ENCODE measurements around the gene GPAM.
"Not testable (repeated sequence)": the region's sequence is repeated elsewhere in the genome, so short reads cannot be mapped to it uniquely, and the experiment has no call there.

GPAM gene

DNA sequence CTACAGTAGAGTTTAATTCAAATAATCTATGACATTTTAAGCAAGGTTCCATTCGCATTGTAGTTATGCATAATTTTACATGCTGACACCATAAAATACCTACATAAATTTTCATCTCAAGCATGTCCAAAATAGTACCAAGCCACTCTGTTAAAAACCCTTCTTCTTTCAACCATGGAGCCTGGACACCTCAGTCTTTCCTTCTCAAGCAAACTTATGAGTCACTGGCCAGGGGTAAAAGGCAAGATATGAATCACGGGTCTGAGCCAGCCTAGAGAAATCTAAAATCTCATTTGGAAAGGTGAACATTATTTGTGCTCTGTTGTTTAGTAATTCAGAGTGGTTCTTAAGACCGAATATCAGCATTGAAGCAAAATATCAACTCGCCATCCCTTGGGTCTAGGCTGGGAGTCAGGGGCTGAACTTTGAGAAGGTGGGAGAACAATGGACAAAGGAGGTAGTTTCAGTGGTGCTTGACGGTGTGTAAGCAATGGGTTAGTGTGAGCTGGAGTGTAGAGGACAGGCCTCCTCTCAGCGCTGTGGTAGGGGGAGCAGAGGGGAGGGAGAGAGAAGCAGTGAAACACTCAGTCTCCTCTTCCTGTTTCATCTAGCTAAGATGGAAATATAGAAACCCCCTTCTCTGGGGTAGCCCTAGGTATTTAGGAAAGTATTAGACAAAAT is 19.1 kb upstream of the GPAM start:
- H3K9me3 ChIP-seq (ENCODE audit: control insufficient read depth in 2 of 2, low read length in 2 of 2) = no peaks in the 10 kb centered on the region
- H3K27me3 ChIP-seq (ENCODE audit: control insufficient read depth in 2 of 2, insufficient read depth in 2 of 2, low read length in 2 of 2) = no peaks in the 10 kb centered on the region
- no peaks in the 10 kb centered on the region for H3K4me1 ChIP-seq (ENCODE audit: control insufficient read depth in 2 of 2, insufficient read depth in 2 of 2, low read length in 2 of 2)
- no peaks in the 10 kb centered on the region for H3K36me3 ChIP-seq (ENCODE audit: control insufficient read depth in 2 of 2, insufficient read depth in 2 of 2, low read length in 2 of 2)
- no peak overlapping the region for H3K27ac ChIP-seq (ENCODE audit: low read depth in 2 of 2, low read length in 2 of 2)
- H3K4me3 ChIP-seq (ENCODE audit: low read length in 2 of 2) = no peak overlapping the region
- H3K9ac ChIP-seq (ENCODE audit: low read depth in 1 of 2, low read length in 2 of 2) = no peak overlapping the region

DNA sequence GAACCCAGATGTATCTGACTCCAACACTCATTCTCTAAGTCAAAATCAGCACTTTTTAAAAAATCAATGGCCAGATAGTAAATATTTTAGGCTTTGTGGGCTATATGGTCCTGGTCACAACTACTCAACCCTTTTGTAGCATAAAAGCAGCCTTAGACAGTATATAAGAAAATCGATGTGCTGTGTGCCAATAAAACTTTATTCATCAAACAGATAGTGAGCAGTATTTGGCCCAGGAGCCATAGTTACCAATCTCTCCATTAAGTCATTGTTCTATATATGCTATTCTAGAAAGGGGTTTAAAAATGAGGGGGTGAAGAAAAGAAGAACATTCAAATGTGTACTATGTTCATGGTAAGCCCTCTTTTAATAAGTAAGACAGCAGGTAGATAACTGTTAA is 18.5 kb upstream of the GPAM start:
- H3K4me1 ChIP-seq (ENCODE audit: control insufficient read depth in 2 of 2, insufficient read depth in 2 of 2, low read length in 2 of 2) = no peaks in the 10 kb centered on the region
- H3K36me3 ChIP-seq (ENCODE audit: control insufficient read depth in 2 of 2, insufficient read depth in 2 of 2, low read length in 2 of 2) = no peaks in the 10 kb centered on the region
- H3K9me3 ChIP-seq (ENCODE audit: control insufficient read depth in 2 of 2, low read length in 2 of 2) = no peaks in the 10 kb centered on the region
- H3K27me3 ChIP-seq (ENCODE audit: control insufficient read depth in 2 of 2, insufficient read depth in 2 of 2, low read length in 2 of 2) = no peaks in the 10 kb centered on the region
- no peak overlapping the region for H3K27ac ChIP-seq (ENCODE audit: low read depth in 2 of 2, low read length in 2 of 2)
- no peak overlapping the region for H3K4me3 ChIP-seq (ENCODE audit: low read length in 2 of 2)
- H3K9ac ChIP-seq (ENCODE audit: low read depth in 1 of 2, low read length in 2 of 2) = no peak overlapping the region

DNA sequence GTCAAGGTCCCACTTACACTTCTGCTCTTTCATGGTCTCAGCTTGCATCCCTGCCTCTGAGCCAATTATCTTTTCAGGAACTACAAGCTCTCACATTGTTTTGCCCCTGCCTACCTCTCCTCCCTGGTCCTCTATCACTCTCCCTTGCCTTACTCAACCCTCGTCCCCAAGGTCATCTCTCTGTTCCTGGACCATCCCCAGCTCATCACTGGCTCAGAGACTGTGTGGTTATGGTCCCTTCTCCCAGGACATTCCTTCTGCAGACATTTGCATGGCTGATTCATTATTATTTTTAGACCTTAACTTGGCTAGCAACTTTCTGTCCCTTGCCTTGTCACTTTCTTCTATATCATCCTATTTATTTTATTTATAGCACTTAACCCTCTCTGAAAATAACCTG is 17.8 kb upstream of the GPAM start:
- no peak overlapping the region for H3K4me3 ChIP-seq (ENCODE audit: low read length in 2 of 2)
- H3K36me3 ChIP-seq (ENCODE audit: control insufficient read depth in 2 of 2, insufficient read depth in 2 of 2, low read length in 2 of 2) = no peaks in the 10 kb centered on the region
- no peaks in the 10 kb centered on the region for H3K9me3 ChIP-seq (ENCODE audit: control insufficient read depth in 2 of 2, low read length in 2 of 2)
- no peaks in the 10 kb centered on the region for H3K4me1 ChIP-seq (ENCODE audit: control insufficient read depth in 2 of 2, insufficient read depth in 2 of 2, low read length in 2 of 2)
- H3K27me3 ChIP-seq (ENCODE audit: control insufficient read depth in 2 of 2, insufficient read depth in 2 of 2, low read length in 2 of 2) = no peaks in the 10 kb centered on the region
- no peak overlapping the region for H3K27ac ChIP-seq (ENCODE audit: low read depth in 2 of 2, low read length in 2 of 2)
- no peak overlapping the region for H3K9ac ChIP-seq (ENCODE audit: low read depth in 1 of 2, low read length in 2 of 2)

DNA sequence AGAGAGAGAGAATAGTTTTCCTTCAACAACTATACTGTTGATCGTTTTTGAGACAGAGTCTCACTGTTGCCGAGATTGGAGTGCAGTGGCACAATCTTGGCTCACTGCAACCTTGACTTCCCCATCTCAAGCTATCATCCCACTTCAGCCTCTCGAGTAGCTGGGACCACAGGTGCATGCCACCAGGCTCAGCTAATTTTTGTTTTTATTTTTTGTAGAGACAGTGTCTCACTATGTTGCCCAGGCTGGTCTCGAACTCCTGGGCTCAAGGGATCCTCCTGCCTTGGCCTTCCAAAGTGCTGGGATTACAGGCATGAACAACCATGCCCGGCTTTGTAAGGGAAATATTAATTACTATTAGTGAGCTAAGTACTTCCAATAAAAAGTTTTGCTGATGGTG is 16.7 kb upstream of the GPAM start:
- not testable (repeated sequence) for H3K27me3 ChIP-seq (ENCODE audit: control insufficient read depth in 2 of 2, insufficient read depth in 2 of 2, low read length in 2 of 2); H3K27ac ChIP-seq (ENCODE audit: low read depth in 2 of 2, low read length in 2 of 2); H3K9ac ChIP-seq (ENCODE audit: low read depth in 1 of 2, low read length in 2 of 2); H3K36me3 ChIP-seq (ENCODE audit: control insufficient read depth in 2 of 2, insufficient read depth in 2 of 2, low read length in 2 of 2); H3K9me3 ChIP-seq (ENCODE audit: control insufficient read depth in 2 of 2, low read length in 2 of 2); H3K4me3 ChIP-seq (ENCODE audit: low read length in 2 of 2); H3K4me1 ChIP-seq (ENCODE audit: control insufficient read depth in 2 of 2, insufficient read depth in 2 of 2, low read length in 2 of 2)

DNA sequence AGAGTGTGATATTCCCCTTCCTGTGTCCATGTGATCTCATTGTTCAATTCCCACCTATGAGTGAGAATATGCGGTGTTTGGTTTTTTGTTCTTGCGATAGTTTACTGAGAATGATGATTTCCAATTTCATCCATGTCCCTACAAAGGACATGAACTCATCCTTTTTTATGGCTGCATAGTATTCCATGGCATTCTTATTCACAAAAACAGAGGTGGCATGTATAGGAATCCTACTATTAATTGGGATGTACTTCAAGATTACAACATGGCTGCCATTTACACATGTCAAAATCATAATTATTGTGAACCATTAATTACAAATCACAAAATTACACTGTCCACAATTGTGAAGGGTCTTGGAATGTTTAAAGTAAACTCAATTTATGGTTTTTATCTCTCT is 14.1 kb upstream of the GPAM start:
- H3K4me3 ChIP-seq (ENCODE audit: low read length in 2 of 2); H3K9ac ChIP-seq (ENCODE audit: low read depth in 1 of 2, low read length in 2 of 2); H3K27me3 ChIP-seq (ENCODE audit: control insufficient read depth in 2 of 2, insufficient read depth in 2 of 2, low read length in 2 of 2); H3K9me3 ChIP-seq (ENCODE audit: control insufficient read depth in 2 of 2, low read length in 2 of 2); H3K27ac ChIP-seq (ENCODE audit: low read depth in 2 of 2, low read length in 2 of 2); H3K36me3 ChIP-seq (ENCODE audit: control insufficient read depth in 2 of 2, insufficient read depth in 2 of 2, low read length in 2 of 2); H3K4me1 ChIP-seq (ENCODE audit: control insufficient read depth in 2 of 2, insufficient read depth in 2 of 2, low read length in 2 of 2): not testable (repeated sequence)

DNA sequence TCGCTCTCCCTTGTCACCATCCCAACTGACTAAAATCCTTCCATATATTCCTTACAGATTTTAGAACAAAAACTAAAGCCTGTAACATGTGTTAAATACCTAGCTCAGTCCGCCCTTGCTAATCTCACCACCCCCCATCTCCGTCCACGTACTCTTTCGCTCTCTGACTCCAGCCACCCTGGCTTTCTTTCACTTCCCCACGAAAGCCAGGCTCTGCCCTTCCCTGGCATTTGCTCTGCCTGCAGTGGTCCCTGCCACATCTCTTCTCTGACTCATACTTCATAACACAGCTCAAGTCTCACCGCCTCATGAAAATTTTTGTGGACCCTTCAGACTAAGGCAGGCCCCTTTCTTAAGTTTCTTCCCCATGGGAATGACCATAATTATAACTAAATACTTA is 11.7 kb upstream of the GPAM start:
- H3K36me3 ChIP-seq (ENCODE audit: control insufficient read depth in 2 of 2, insufficient read depth in 2 of 2, low read length in 2 of 2) = no peaks in the 10 kb centered on the region
- H3K4me3 ChIP-seq (ENCODE audit: low read length in 2 of 2) = no peak overlapping the region
- no peak overlapping the region for H3K27ac ChIP-seq (ENCODE audit: low read depth in 2 of 2, low read length in 2 of 2)
- H3K9me3 ChIP-seq (ENCODE audit: control insufficient read depth in 2 of 2, low read length in 2 of 2) = no peaks in the 10 kb centered on the region
- H3K9ac ChIP-seq (ENCODE audit: low read depth in 1 of 2, low read length in 2 of 2) = no peak overlapping the region
- no peaks in the 10 kb centered on the region for H3K4me1 ChIP-seq (ENCODE audit: control insufficient read depth in 2 of 2, insufficient read depth in 2 of 2, low read length in 2 of 2)
- H3K27me3 ChIP-seq (ENCODE audit: control insufficient read depth in 2 of 2, insufficient read depth in 2 of 2, low read length in 2 of 2) = no peaks in the 10 kb centered on the region

DNA sequence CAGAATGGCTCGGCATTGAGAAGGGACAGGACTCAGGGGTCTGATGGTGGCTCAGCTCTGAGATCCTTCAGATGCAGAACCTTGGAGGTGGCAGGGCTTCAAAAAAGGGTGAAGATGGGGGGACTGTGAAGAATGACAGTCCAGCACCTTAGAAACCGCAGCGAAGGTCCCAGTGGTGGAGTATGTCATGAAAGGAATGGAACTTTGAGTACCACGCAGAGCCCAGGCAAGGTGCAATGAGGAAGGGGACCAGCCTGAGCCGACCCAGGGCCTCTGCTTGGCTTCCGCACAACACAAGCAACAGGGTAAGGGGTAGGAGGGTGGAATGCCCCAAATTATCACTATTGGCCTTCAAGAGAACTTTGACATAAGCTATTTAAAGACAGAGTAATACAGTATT is 8.2 kb upstream of the GPAM start:
- no peaks in the 10 kb centered on the region for H3K27me3 ChIP-seq (ENCODE audit: control insufficient read depth in 2 of 2, insufficient read depth in 2 of 2, low read length in 2 of 2)
- H3K27ac ChIP-seq (ENCODE audit: low read depth in 2 of 2, low read length in 2 of 2) = no peak overlapping the region
- no peaks in the 10 kb centered on the region for H3K9me3 ChIP-seq (ENCODE audit: control insufficient read depth in 2 of 2, low read length in 2 of 2)
- no peak overlapping the region for H3K4me3 ChIP-seq (ENCODE audit: low read length in 2 of 2)
- no peaks in the 10 kb centered on the region for H3K4me1 ChIP-seq (ENCODE audit: control insufficient read depth in 2 of 2, insufficient read depth in 2 of 2, low read length in 2 of 2)
- no peak overlapping the region for H3K9ac ChIP-seq (ENCODE audit: low read depth in 1 of 2, low read length in 2 of 2)
- no peaks in the 10 kb centered on the region for H3K36me3 ChIP-seq (ENCODE audit: control insufficient read depth in 2 of 2, insufficient read depth in 2 of 2, low read length in 2 of 2)

DNA sequence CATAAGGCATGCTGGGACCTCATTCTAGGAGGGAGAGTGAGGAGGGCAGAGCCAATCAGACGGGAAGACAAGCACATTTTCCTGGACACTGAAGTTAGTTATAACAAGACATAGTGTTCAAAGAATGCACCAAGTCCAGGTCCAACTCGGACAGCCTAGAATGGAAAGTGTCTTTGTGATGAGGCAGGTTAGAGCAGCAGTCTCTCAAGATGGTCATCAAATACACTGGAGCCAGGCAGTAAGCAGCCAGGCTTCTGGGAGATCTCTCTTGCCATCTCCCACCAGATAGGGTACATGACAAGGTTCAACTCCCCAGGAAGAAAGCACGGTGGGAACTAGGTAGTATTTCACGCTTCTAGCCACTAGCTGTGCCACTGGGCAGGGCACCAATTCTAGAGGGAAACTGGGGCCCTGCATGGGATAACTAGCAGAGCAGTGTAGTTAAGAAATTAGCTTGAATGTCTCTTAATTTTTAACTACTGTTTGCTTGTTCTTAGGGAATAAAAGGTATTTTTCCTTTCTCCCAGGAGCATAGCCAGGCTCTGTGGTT is 7.6 kb upstream of the GPAM start:
- Histone ChIP-seq H3K27ac (ENCODE audit: low read depth in 2 of 2, low read length in 2 of 2) (no peak overlapping the region), H3K9ac (ENCODE audit: low read depth in 1 of 2, low read length in 2 of 2) (no peak overlapping the region), H3K4me1 (ENCODE audit: control insufficient read depth in 2 of 2, insufficient read depth in 2 of 2, low read length in 2 of 2) (no peaks in the 10 kb centered on the region), H3K4me3 (ENCODE audit: low read length in 2 of 2) (no peak overlapping the region), H3K36me3 (ENCODE audit: control insufficient read depth in 2 of 2, insufficient read depth in 2 of 2, low read length in 2 of 2) (no peaks in the 10 kb centered on the region), H3K27me3 (ENCODE audit: control insufficient read depth in 2 of 2, insufficient read depth in 2 of 2, low read length in 2 of 2) (no peaks in the 10 kb centered on the region), H3K9me3 (ENCODE audit: control insufficient read depth in 2 of 2, low read length in 2 of 2) (no peaks in the 10 kb centered on the region)

DNA sequence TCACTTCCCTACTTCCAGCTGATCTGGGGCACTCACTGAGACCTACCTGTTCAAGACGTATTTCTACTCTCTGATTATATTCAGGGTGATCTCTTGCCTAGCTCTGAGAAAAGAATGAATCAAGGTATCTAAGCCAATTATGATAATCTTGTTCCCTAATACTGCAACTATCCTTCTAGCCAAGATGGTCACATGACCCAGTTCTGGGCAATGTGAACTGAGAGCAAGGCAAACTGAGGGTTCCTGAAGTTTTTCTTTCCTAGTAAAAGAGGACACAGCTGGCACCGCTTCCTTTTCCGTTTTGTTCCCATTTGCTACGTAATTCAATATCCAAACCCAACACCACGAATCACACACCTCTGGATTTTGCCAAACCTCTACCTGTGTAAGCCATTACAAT is 5.9 kb upstream of the GPAM start:
- Histone ChIP-seq H3K27me3 (ENCODE audit: control insufficient read depth in 2 of 2, insufficient read depth in 2 of 2, low read length in 2 of 2) (no peaks in the 10 kb centered on the region), H3K9me3 (ENCODE audit: control insufficient read depth in 2 of 2, low read length in 2 of 2) (no peaks in the 10 kb centered on the region), H3K9ac (ENCODE audit: low read depth in 1 of 2, low read length in 2 of 2) (no peak overlapping the region), H3K4me3 (ENCODE audit: low read length in 2 of 2) (no peak overlapping the region), H3K27ac (ENCODE audit: low read depth in 2 of 2, low read length in 2 of 2) (no peak overlapping the region), H3K36me3 (ENCODE audit: control insufficient read depth in 2 of 2, insufficient read depth in 2 of 2, low read length in 2 of 2) (no peaks in the 10 kb centered on the region), H3K4me1 (ENCODE audit: control insufficient read depth in 2 of 2, insufficient read depth in 2 of 2, low read length in 2 of 2) (no peaks in the 10 kb centered on the region)

DNA sequence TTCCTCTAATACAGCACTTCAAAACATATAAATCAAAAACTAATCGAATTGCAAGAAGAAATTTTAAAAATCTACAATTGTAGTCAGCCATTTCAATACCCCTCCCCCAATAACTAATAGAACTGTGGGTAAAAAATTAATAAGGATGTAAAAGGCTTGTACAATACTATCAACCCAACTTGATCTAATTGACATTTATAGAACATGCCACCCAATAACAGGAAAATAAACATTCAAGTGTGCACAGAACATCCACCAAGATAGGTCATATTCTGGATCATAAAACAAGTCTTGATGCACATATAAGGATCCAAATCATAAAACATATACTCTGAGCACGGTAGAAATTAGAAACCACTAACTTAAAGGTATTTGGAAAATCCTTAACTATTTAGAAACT is 4.0 kb upstream of the GPAM start:
- Histone ChIP-seq H3K9me3 (ENCODE audit: control insufficient read depth in 2 of 2, low read length in 2 of 2) (no peaks in the 10 kb centered on the region), H3K27ac (ENCODE audit: low read depth in 2 of 2, low read length in 2 of 2) (no peak overlapping the region), H3K4me1 (ENCODE audit: control insufficient read depth in 2 of 2, insufficient read depth in 2 of 2, low read length in 2 of 2) (peaks cover 6 to 7% of the 10 kb centered on the region in 2 donors), H3K9ac (ENCODE audit: low read depth in 1 of 2, low read length in 2 of 2) (no peak overlapping the region), H3K36me3 (ENCODE audit: control insufficient read depth in 2 of 2, insufficient read depth in 2 of 2, low read length in 2 of 2) (no peaks in the 10 kb centered on the region), H3K4me3 (ENCODE audit: low read length in 2 of 2) (no peak overlapping the region), H3K27me3 (ENCODE audit: control insufficient read depth in 2 of 2, insufficient read depth in 2 of 2, low read length in 2 of 2) (no peaks in the 10 kb centered on the region)

DNA sequence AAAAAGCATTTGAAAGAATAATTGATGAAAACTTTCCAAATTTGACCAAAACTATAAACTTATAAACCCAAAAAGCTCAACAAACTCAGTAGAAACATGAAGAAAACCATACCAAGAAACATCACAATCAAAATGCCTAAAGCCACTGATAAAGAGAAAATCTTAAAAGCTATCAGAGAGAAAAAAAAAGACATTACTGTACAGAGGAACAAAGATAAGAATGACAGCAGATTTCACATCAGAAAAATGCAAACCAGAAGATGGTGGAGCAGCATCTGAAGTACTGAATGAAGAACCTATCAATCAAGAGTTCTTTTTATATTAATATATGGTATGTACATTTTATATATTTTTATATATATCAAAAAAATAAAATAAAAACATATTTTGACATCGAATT is 2.4 kb upstream of the GPAM start:
- H3K27me3 ChIP-seq (ENCODE audit: control insufficient read depth in 2 of 2, insufficient read depth in 2 of 2, low read length in 2 of 2) = no peaks in the 10 kb centered on the region
- H3K4me3 ChIP-seq (ENCODE audit: low read length in 2 of 2) = no peak overlapping the region
- peaks cover 6 to 8% of the 10 kb centered on the region in 2 donors for H3K4me1 ChIP-seq (ENCODE audit: control insufficient read depth in 2 of 2, insufficient read depth in 2 of 2, low read length in 2 of 2)
- H3K27ac ChIP-seq (ENCODE audit: low read depth in 2 of 2, low read length in 2 of 2) = no peak overlapping the region
- H3K9me3 ChIP-seq (ENCODE audit: control insufficient read depth in 2 of 2, low read length in 2 of 2) = no peaks in the 10 kb centered on the region
- H3K9ac ChIP-seq (ENCODE audit: low read depth in 1 of 2, low read length in 2 of 2) = no peak overlapping the region
- no peaks in the 10 kb centered on the region for H3K36me3 ChIP-seq (ENCODE audit: control insufficient read depth in 2 of 2, insufficient read depth in 2 of 2, low read length in 2 of 2)
